Caco-2 (cell line): ENCODE data around the gene MACROD2. TPM values are rescaled to one million over a fixed set of nuclear protein-coding genes. Genes with fewer than 3 reads are reported as not detected.

Source experiments
- BruUV-seq: library from RNA; stranded (reverse); fragments of 400-500 nt; replicated peaks from 2 replicates; lab custom pipeline; 2021; lab: Mats Ljungman, UMichigan
- CTCF ChIA-PET: fragments of 300-600 bp; sonication (Branson Sonifier 250); formaldehyde crosslinking; loops from one replicate; lab custom pipeline; 2022; ENCODE audit warnings: antibody characterized with exemption; lab: Charles Lee
- POLR2A ChIA-PET: fragments of 300-600 bp; sonication (Branson Sonifier 250); formaldehyde crosslinking; loops from one replicate; lab custom pipeline; 2022; ENCODE audit warnings: antibody characterized with exemption; lab: Charles Lee
- DNase-seq, 2 experiments: peaks; one replicate each; pipeline versions ENCODE4 v3.0.0 to v3.0.0-alpha.2; 2020 to 2022
- H3K27me3 ChIP-seq: replicated peaks from 2 replicates; pipeline ENCODE4 v1.6.0; 2011; ENCODE audit warnings: low read length; ENCODE audit not compliant: control insufficient read depth, insufficient read depth
- H3K36me3 ChIP-seq: 2 replicates; pipeline ENCODE4 v1.5.1; 2011; ENCODE audit warnings: low read length; ENCODE audit not compliant: control insufficient read depth, insufficient read depth
- H3K4me1 ChIP-seq: fragments of 250-450 bp; sonication (Bioruptor Pico); 2 replicates; pipeline ENCODE4 v1.5.1; 2020; ENCODE audit warnings: mild to moderate bottlenecking
- H3K4me3 ChIP-seq: 2 replicates; pipeline ENCODE4 v1.5.1; 2011; ENCODE audit warnings: low read depth, mild to moderate bottlenecking, control low read depth, low read length
- H3K9me3 ChIP-seq: fragments of 250-450 bp; sonication (Bioruptor Pico); 2 replicates; pipeline ENCODE4 v1.5.1; 2020; ENCODE audit warnings: mild to moderate bottlenecking, moderate library complexity
- H3K27ac Mint-ChIP-seq: one replicate; pipeline ENCODE4 v1.8.0; 2022; ENCODE audit warnings: mixed read lengths; ENCODE audit not compliant: unreplicated experiment
- H3K27me3 Mint-ChIP-seq: one replicate; pipeline ENCODE4 v1.8.0; 2022; ENCODE audit warnings: mixed read lengths; ENCODE audit not compliant: insufficient read depth, unreplicated experiment
- H3K36me3 Mint-ChIP-seq: one replicate; pipeline ENCODE4 v1.8.0; 2022; ENCODE audit warnings: mild to moderate bottlenecking, mixed read lengths; ENCODE audit not compliant: insufficient read depth, unreplicated experiment
- H3K4me1 Mint-ChIP-seq: one replicate; pipeline ENCODE4 v1.8.0; 2022; ENCODE audit warnings: low read depth, mixed read lengths; ENCODE audit not compliant: unreplicated experiment
- H3K4me3 Mint-ChIP-seq: one replicate; pipeline ENCODE4 v1.8.0; 2022; ENCODE audit warnings: mild to moderate bottlenecking, moderate library complexity, mixed read lengths; ENCODE audit not compliant: unreplicated experiment
- H3K9me3 Mint-ChIP-seq: one replicate; pipeline ENCODE4 v1.8.0; 2022; ENCODE audit warnings: mixed read lengths; ENCODE audit not compliant: unreplicated experiment
- CTCF ChIP-seq, 2 experiments: fragments of 200-600 bp in 1 of 2; IDR thresholded peaks; 1 replicate in 1 of 2; 2 replicates in 1 of 2; pipeline versions ENCODE4 v1.5.1 to v1.8.0; 2011 to 2022; ENCODE audit warnings: antibody characterized with exemption in 1 of 2, control low read depth in 1 of 2, inconsistent platforms in 1 of 2, low read depth in 1 of 2, low read length in 1 of 2, mild to moderate bottlenecking in 1 of 2, moderate library complexity in 1 of 2; ENCODE audit not compliant: insufficient read depth in 1 of 2, severe bottlenecking in 1 of 2, unreplicated experiment in 1 of 2
- intact Hi-C: fragments of 100-400 bp; cut with micrococcal nuclease; formaldehyde crosslinking; loops from one replicate; pipeline ENCODE4 v1.10.0; 2022; ENCODE audit not compliant: unreplicated experiment
- total RNA-seq: library from RNA; stranded (reverse); gene quantifications from 2 replicates; pipeline ENCODE4 v1.2.3, GENCODE V29; 2022

The MACROD2 gene
- total RNA-seq, 1 experiment from 2014 or later = 6.4 TPM

- Mint-ChIP-seq H3K4me3 (no peak overlapping the region), H3K4me1 (peaks cover 7% of the 10 kb centered on the region), H3K27me3 (no peaks in the 10 kb centered on the region), H3K27ac (no peak overlapping the region), H3K9me3 (peaks cover 43% of the 10 kb centered on the region), H3K36me3 (no peaks in the 10 kb centered on the region)
- Histone ChIP-seq H3K4me3 (no peak overlapping the region), H3K36me3 (no peaks in the 10 kb centered on the region), H3K9me3 (peaks cover 16% of the 10 kb centered on the region), H3K4me1 (no peaks in the 10 kb centered on the region), H3K27me3 (no peaks in the 10 kb centered on the region)
- no TSS peak for BruUV-seq
- no peak for DNase-seq
- intact Hi-C loops = no loop called here
- POLR2A ChIA-PET = no interaction called here
- CTCF ChIA-PET = no interaction called here
- no peak for TF ChIP-seq CTCF (IDR thresholded peaks at IDR 0.05; ENCODE audit: insufficient read depth in 1 of 2, low read depth in 1 of 2, low read length in 1 of 2, severe bottlenecking in 1 of 2, unreplicated experiment in 1 of 2)
Measured at GRCh38 chr20:15209537-15209936, 1214.2 kb downstream of the MACROD2 start.

- Histone ChIP-seq H3K27me3 (no peaks in the 10 kb centered on the region), H3K4me3 (no peak overlapping the region), H3K36me3 (no peaks in the 10 kb centered on the region), H3K9me3 (peaks cover 7% of the 10 kb centered on the region; the same call in 1 of the 2 replicates), H3K4me1 (no peaks in the 10 kb centered on the region)
- no peaks in the 10 kb centered on the region for H3K27me3 Mint-ChIP-seq
- H3K27ac Mint-ChIP-seq = no peak overlapping the region
- intact Hi-C loops = no loop called here
- H3K4me1 Mint-ChIP-seq = no peaks in the 10 kb centered on the region
- TF ChIP-seq CTCF (IDR thresholded peaks at IDR 0.05; ENCODE audit: insufficient read depth in 1 of 2, low read depth in 1 of 2, low read length in 1 of 2, severe bottlenecking in 1 of 2, unreplicated experiment in 1 of 2) = no peak
- POLR2A ChIA-PET = no interaction called here
- DNase-seq = no peak
- BruUV-seq = no TSS peak
- CTCF ChIA-PET = no interaction called here
- H3K36me3 Mint-ChIP-seq = no peaks in the 10 kb centered on the region
- H3K4me3 Mint-ChIP-seq = no peak overlapping the region
- H3K9me3 Mint-ChIP-seq = peaks cover 39% of the 10 kb centered on the region
Measured at GRCh38 chr20:15214051-15214450, 1218.7 kb downstream of the MACROD2 start.

- intact Hi-C loops = no loop called here
- Mint-ChIP-seq H3K27ac (no peak overlapping the region), H3K4me1 (peaks cover 6% of the 10 kb centered on the region), H3K27me3 (no peaks in the 10 kb centered on the region), H3K4me3 (no peak overlapping the region), H3K9me3 (peaks cover 16% of the 10 kb centered on the region), H3K36me3 (no peaks in the 10 kb centered on the region)
- ChIA-PET CTCF (no interaction called here), POLR2A (no interaction called here)
- DNase-seq = no peak
- Histone ChIP-seq H3K4me1 (0 out of 2 replicates have a peak, but pooled peaks cover 3% of the 10 kb centered on the region), H3K27me3 (no peaks in the 10 kb centered on the region), H3K4me3 (no peak overlapping the region), H3K9me3 (no peaks in the 10 kb centered on the region), H3K36me3 (no peaks in the 10 kb centered on the region)
- BruUV-seq = no TSS peak
- TF ChIP-seq CTCF (IDR thresholded peaks at IDR 0.05; ENCODE audit: insufficient read depth in 1 of 2, low read depth in 1 of 2, low read length in 1 of 2, severe bottlenecking in 1 of 2, unreplicated experiment in 1 of 2) = no peak
Measured at GRCh38 chr20:15220009-15220656, 1224.8 kb downstream of the MACROD2 start.
